Tibial artery (tissue), 4 donors: ENCODE measurements around the gene NOTCH2.

ENCODE experiments used
- DNase-seq, 2 donors: peaks; one replicate each; pipeline ENCODE4 v3.0.0-alpha.2; 2019
- H3K27ac ChIP-seq, 2 donors: fragments of 200-600 bp; sonication (generic) in 1 of 2; 1 replicate in 1 of 2; 2 replicates in 1 of 2; pipeline ENCODE4 v1.5.1; 2018 to 2019; ENCODE audit warnings: mild to moderate bottlenecking in 1 of 2
- H3K27me3 ChIP-seq, 2 donors: fragments of 200-600 bp; sonication (generic) in 1 of 2; one replicate each; pipeline versions ENCODE4 v1.5.1 to v1.6.0; 2016 to 2019
- H3K36me3 ChIP-seq, 3 donors: fragments of 200-600 bp; sonication (generic) in 2 of 3; one replicate each; pipeline ENCODE4 v1.5.1; 2016 to 2019; ENCODE audit warnings: mild to moderate bottlenecking in 2 of 3
- H3K4me1 ChIP-seq, 4 donors: fragments of 200-600 bp; sonication (generic) in 2 of 4; 1 replicate in 3 of 4; 2 replicates in 1 of 4; pipeline ENCODE4 v1.5.1; 2016 to 2019
- H3K4me3 ChIP-seq, 2 donors: fragments of 200-600 bp; sonication (generic) in 1 of 2; 1 replicate in 1 of 2; 2 replicates in 1 of 2; pipeline ENCODE4 v1.5.1; 2018 to 2019; ENCODE audit warnings: mild to moderate bottlenecking in 2 of 2
- H3K9me3 ChIP-seq, 3 donors: fragments of 200-600 bp; sonication (generic) in 1 of 3; one replicate each; pipeline ENCODE4 v1.5.1; 2016 to 2019
- CTCF ChIP-seq, 2 experiments: fragments of 200-600 bp in 1 of 2; fragments of 450-650 bp in 1 of 2; IDR thresholded peaks; one replicate each; pipeline ENCODE4 v1.5.1; 2017 to 2019; ENCODE audit warnings: antibody characterized with exemption in 2 of 2, mild to moderate bottlenecking in 1 of 2, moderate library complexity in 1 of 2
- intact Hi-C: fragments of 100-400 bp; cut with DNase I; formaldehyde crosslinking; loops from one replicate; pipeline ENCODE4 v1.15.0; 2023; ENCODE audit warnings: low total_unique reads

The NOTCH2 gene

GRCh38 chr1:119941392-119941791 lies 128.1 kb downstream of the NOTCH2 start:
- H3K36me3 ChIP-seq, result peaks cover 43 to 48% (median 44%) of the 10 kb centered on the region in 3 donors
- H3K4me3 ChIP-seq, result no peak overlapping the region
- no peak overlapping the region for H3K27ac ChIP-seq
- H3K27me3 ChIP-seq, result no peaks in the 10 kb centered on the region
- H3K4me1 ChIP-seq, result peaks cover 0 to 23% (median 3%) of the 10 kb centered on the region in 4 donors
- no peaks in the 10 kb centered on the region for H3K9me3 ChIP-seq
- intact Hi-C loops, result no loop called here
- no peak for TF ChIP-seq CTCF (IDR thresholded peaks at IDR 0.05)
- DNase-seq, result no peak

- H3K36me3 ChIP-seq, result peaks cover 50 to 55% (median 51%) of the 10 kb centered on the region in 3 donors
- TF ChIP-seq CTCF (IDR thresholded peaks at IDR 0.05), result no peak
Measured at GRCh38 chr1:119940697-119941096, 128.8 kb downstream of the NOTCH2 start.

GRCh38 chr1:119937198-119937597 lies 132.3 kb downstream of the NOTCH2 start:
- no peaks in the 10 kb centered on the region for H3K9me3 ChIP-seq
- H3K4me1 ChIP-seq, result no peaks in the 10 kb centered on the region
- no peak for DNase-seq
- intact Hi-C loops, result no loop called here
- H3K36me3 ChIP-seq, result peaks cover 83 to 89% (median 85%) of the 10 kb centered on the region in 3 donors
- no peaks in the 10 kb centered on the region for H3K27me3 ChIP-seq
- H3K27ac ChIP-seq, result no peak overlapping the region
- TF ChIP-seq CTCF (IDR thresholded peaks at IDR 0.05), result no peak
- no peak overlapping the region for H3K4me3 ChIP-seq

More at GRCh38 chr1:119940697-119941096, 128.8 kb downstream of the NOTCH2 start:
- intact Hi-C loops, result no loop called here
- no peaks in the 10 kb centered on the region for H3K27me3 ChIP-seq
- peaks cover 0 to 17% (median 3%) of the 10 kb centered on the region in 4 donors for H3K4me1 ChIP-seq
- no peak overlapping the region for H3K4me3 ChIP-seq
- H3K27ac ChIP-seq, result no peak overlapping the region
- no peak for DNase-seq
- H3K9me3 ChIP-seq, result no peaks in the 10 kb centered on the region

GRCh38 chr1:119935915-119936314 lies 133.5 kb downstream of the NOTCH2 start:
- Histone ChIP-seq H3K9me3 (no peaks in the 10 kb centered on the region), H3K4me1 (no peaks in the 10 kb centered on the region), H3K4me3 (no peak overlapping the region), H3K27ac (no peak overlapping the region), H3K36me3 (peaks cover 86% of the 10 kb centered on the region in 3 donors), H3K27me3 (no peaks in the 10 kb centered on the region)
- no peak for DNase-seq
- TF ChIP-seq CTCF (IDR thresholded peaks at IDR 0.05), result no peak
- intact Hi-C loops, result no loop called here

- Histone ChIP-seq H3K4me1 (no peaks in the 10 kb centered on the region), H3K4me3 (no peak overlapping the region), H3K27me3 (no peaks in the 10 kb centered on the region), H3K27ac (no peak overlapping the region), H3K9me3 (no peaks in the 10 kb centered on the region), H3K36me3 (peaks cover 80 to 84% (median 83%) of the 10 kb centered on the region in 3 donors)
- intact Hi-C loops, result no loop called here
- DNase-seq, result no peak
- TF ChIP-seq CTCF (IDR thresholded peaks at IDR 0.05), result no peak
Measured at GRCh38 chr1:119935373-119935772, 134.1 kb downstream of the NOTCH2 start.

- Histone ChIP-seq H3K9me3 (no peaks in the 10 kb centered on the region), H3K27ac (no peak overlapping the region), H3K4me1 (no peaks in the 10 kb centered on the region), H3K27me3 (no peaks in the 10 kb centered on the region), H3K4me3 (no peak overlapping the region), H3K36me3 (peaks cover 76 to 78% (median 76%) of the 10 kb centered on the region in 3 donors)
- intact Hi-C loops, result no loop called here
- no peak for DNase-seq
- no peak for TF ChIP-seq CTCF (IDR thresholded peaks at IDR 0.05)
Measured at GRCh38 chr1:119933397-119933796, 136.1 kb downstream of the NOTCH2 start.
